K562 (cell line): ENCODE measurements around the gene JPH4. TPM values are rescaled to one million over a fixed set of nuclear protein-coding genes. Genes with fewer than 3 reads are reported as not detected.

ENCODE experiments used
- ARID3B ChIP-seq: fragments of 250-450 bp; sonication (Bioruptor Pico); IDR thresholded peaks from 2 replicates; pipeline ENCODE4 v1.4.0; 2020; ENCODE audit warnings: borderline replicate concordance
- ARNT ChIP-seq, 2 experiments: fragments of 450-650 bp; IDR thresholded peaks; 2 replicates each; pipeline ENCODE4 v1.6.1; 2016; ENCODE audit warnings: mild to moderate bottlenecking in 1 of 2
- BRF2 ChIP-seq: IDR thresholded peaks from 3 replicates; pipeline ENCODE4 v1.6.1; 2011; ENCODE audit warnings: borderline replicate concordance, mild to moderate bottlenecking; ENCODE audit not compliant: insufficient read length, insufficient read depth
- ELF1 ChIP-seq: fragments of 200-800 bp; sonication (Bioruptor generic); IDR thresholded peaks from 2 replicates; pipeline ENCODE4 v1.6.1; 2016; ENCODE audit warnings: missing genetic modification characterization, missing compliant biosample characterization
- EZH2 ChIP-seq: IDR thresholded peaks from 2 replicates; pipeline ENCODE4 v1.6.1; 2012; ENCODE audit warnings: low read depth, mild to moderate bottlenecking, inconsistent platforms, low read length, borderline replicate concordance
- HINFP ChIP-seq: fragments of 450-650 bp; conservative IDR thresholded peaks from 2 replicates; pipeline ENCODE4 v1.6.1; 2016; ENCODE audit warnings: missing genetic modification characterization, low read depth, mild to moderate bottlenecking, control low read depth, missing compliant biosample characterization
- MYC ChIP-seq, 2 experiments: fragments of 250-450 bp in 1 of 2; sonication (Bioruptor Pico) in 1 of 2; IDR thresholded peaks; 2 replicates each; pipeline versions ENCODE4 v1.5.1 to v1.6.1; 2012 to 2021; ENCODE audit warnings: low read depth in 2 of 2, borderline replicate concordance in 1 of 2, improper control_type of control experiment in 1 of 2, low read length in 1 of 2, mild to moderate bottlenecking in 1 of 2, moderate library complexity in 1 of 2
- RBBP5 ChIP-seq: fragments of 200-600 bp; sonication (generic); IDR thresholded peaks from 2 replicates; pipeline ENCODE4 v1.6.1; 2012; ENCODE audit warnings: borderline replicate concordance, mild to moderate bottlenecking, low read length, control low read depth, inconsistent platforms; ENCODE audit not compliant: insufficient read depth, poor library complexity, severe bottlenecking
- RNF219 ChIP-seq: fragments of 250-450 bp; sonication (Bioruptor Pico); IDR thresholded peaks from 2 replicates; pipeline ENCODE4 v1.5.0; 2022; ENCODE audit warnings: mild to moderate bottlenecking
- TGIF2 ChIP-seq: sonication (generic); formaldehyde crosslinking; IDR thresholded peaks from 2 replicates; pipeline ENCODE4 v1.8.1; 2022; ENCODE audit warnings: mild to moderate bottlenecking, missing genetic modification reagents, moderate library complexity
- ZBTB33 ChIP-seq: sonication (generic); formaldehyde crosslinking; IDR thresholded peaks from 2 replicates; pipeline ENCODE4 v1.8.1; 2023; ENCODE audit warnings: mild to moderate bottlenecking, missing genetic modification reagents
- ZNF263 ChIP-seq: sonication (generic); formaldehyde crosslinking; IDR thresholded peaks from 2 replicates; pipeline ENCODE4 v1.8.0; 2022; ENCODE audit warnings: mild to moderate bottlenecking, missing genetic modification reagents, borderline replicate concordance
- ZNF280B ChIP-seq: fragments of 250-450 bp; sonication (Bioruptor Pico); IDR thresholded peaks from 2 replicates; pipeline ENCODE4 v1.5.1; 2021; ENCODE audit warnings: mild to moderate bottlenecking
- ZNF324 ChIP-seq: fragments of 250-450 bp; sonication (Bioruptor Pico); IDR thresholded peaks from 2 replicates; pipeline ENCODE4 v1.4.0; 2020; ENCODE audit warnings: mild to moderate bottlenecking
- ZNF445 ChIP-seq: fragments of 250-450 bp; sonication (Bioruptor Pico); IDR thresholded peaks from 2 replicates; pipeline ENCODE4 v1.4.0; 2020; ENCODE audit warnings: low read depth, mild to moderate bottlenecking, moderate library complexity
- polyA plus RNA-seq, 8 experiments: library from polyadenylated mRNA; depleted of rRNA in 4 of 8; stranded (reverse) in 5 of 8; unstranded in 3 of 8; fragments of >200 nt; fragmentation: Nextera tagmentation in 2 of 8; fragmentation: Illumina TruSeq in 1 of 8; extraction: Ambion mirVana in 2 of 8; extraction: Trizol in 1 of 8; gene quantifications; 2 replicates each; pipeline versions ENCODE4 v1.2.1 to v1.2.3, GENCODE V29; 2011 to 2014; ENCODE audit warnings: inconsistent platforms in 1 of 8, missing spikeins in 1 of 8
- total RNA-seq, 7 experiments: library from RNA; depleted of rRNA in 6 of 7; stranded (reverse); fragments of >200 nt in 6 of 7; fragmentation: Illumina TruSeq in 2 of 7; extraction: Trizol in 2 of 7; gene quantifications; 2 replicates each; pipeline versions ENCODE4 v1.2.1 to v1.2.3, GENCODE V29; 2011 to 2021; ENCODE audit warnings: low replicate concordance in 1 of 7

The JPH4 gene
- total and polyA plus RNA-seq, 9 of the 15 experiments (the other 6 are each of a cell fraction or from before 2014, with no cell fraction given) = 0.04 to 0.13 (median 0.06) TPM; not detected in 5

- no peak for TF ChIP-seq ARID3B (CRISPR knock-in tag)
- no peak for TF ChIP-seq EZH2
- no peak for TF ChIP-seq BRF2
- TF ChIP-seq MYC (IDR thresholded peaks at IDR 0.05; ENCODE audit: low read depth, low read length) = peak; percentile 75
- peak; percentile 76; the same call in 1 of the 2 replicates for TF ChIP-seq MYC (CRISPR knock-in tag; IDR thresholded peaks at IDR 0.05; ENCODE audit: borderline replicate concordance, low read depth)
- TF ChIP-seq ARNT (IDR thresholded peaks at IDR 0.05) = no peak
- peak; percentile 65 for TF ChIP-seq RBBP5
- TF ChIP-seq RNF219 (CRISPR knock-in tag) = no peak
- no peak for TF ChIP-seq TGIF2 (CRISPR knock-in tag)
- no peak for TF ChIP-seq ZNF324 (CRISPR knock-in tag)
- TF ChIP-seq ZNF263 (CRISPR knock-in tag) = no peak
- peak; percentile 85 for TF ChIP-seq ELF1 (tag)
- no peak for TF ChIP-seq ZBTB33 (CRISPR knock-in tag)
- no peak for TF ChIP-seq ZNF445 (CRISPR knock-in tag)
- no peak for TF ChIP-seq ZNF280B
- TF ChIP-seq HINFP (tag) = no peak
Measured at GRCh38 chr14:23555882-23556699, 22.5 kb downstream of the JPH4 start, which contains the start of gene THTPA (continued).
